PC-3 (cell line): ENCODE results near the gene MVK. TPM values are rescaled to one million over a fixed set of nuclear protein-coding genes. Genes with fewer than 3 reads are reported as not detected.

Experiments used
- ATAC-seq: fragments of 200-7000 bp; cut with Tn5 transposase; 2 replicates; pipeline ENCODE4 v1.9.1; 2020; ENCODE audit warnings: mild to moderate bottlenecking, moderate library complexity
- BruUV-seq: library from RNA; stranded (reverse); fragments of 400-500 nt; replicated peaks from 2 replicates; lab custom pipeline; 2021; lab: Mats Ljungman, UMichigan
- CTCF ChIA-PET: fragments of 300-600 bp; sonication (Branson Sonifier 250); formaldehyde crosslinking; loops from one replicate; lab custom pipeline; 2022; ENCODE audit warnings: antibody characterized with exemption; lab: Charles Lee
- POLR2A ChIA-PET: fragments of 300-600 bp; sonication (Branson Sonifier 250); formaldehyde crosslinking; loops from one replicate; lab custom pipeline; 2022; ENCODE audit warnings: antibody characterized with exemption; ENCODE audit not compliant: unreplicated experiment; lab: Charles Lee
- DNase-seq: peaks from one replicate; pipeline ENCODE4 v3.0.0-alpha.2; 2015
- H2AFZ ChIP-seq: fragments of 300-600 bp; sonication (generic); 2 replicates; pipeline ENCODE4 v1.6.0; 2016; ENCODE audit warnings: antibody characterized with exemption, low read length
- H3F3A ChIP-seq: fragments of 300-600 bp; sonication (generic); one replicate; pipeline ENCODE4 v1.6.0; 2017; ENCODE audit warnings: antibody characterized with exemption, low read length, control low read depth, mild to moderate bottlenecking; ENCODE audit not compliant: unreplicated experiment
- H3K27ac ChIP-seq: fragments of 300-600 bp; sonication (generic); 2 replicates; pipeline ENCODE4 v1.5.1; 2016; ENCODE audit warnings: mild to moderate bottlenecking, low read length
- H3K27me3 ChIP-seq: fragments of 300-600 bp; sonication (generic); 2 replicates; pipeline ENCODE4 v1.6.1; 2016; ENCODE audit warnings: low read length, mixed read lengths
- H3K36me3 ChIP-seq: fragments of 300-600 bp; sonication (generic); 2 replicates; pipeline ENCODE4 v1.6.1; 2016; ENCODE audit warnings: low read depth, mixed run types, low read length, mixed read lengths
- H3K4me1 ChIP-seq: fragments of 300-600 bp; sonication (generic); 2 replicates; pipeline ENCODE4 v1.5.1; 2016; ENCODE audit warnings: low read length; ENCODE audit not compliant: insufficient read depth
- H3K4me2 ChIP-seq: fragments of 300-600 bp; sonication (generic); 2 replicates; pipeline ENCODE4 v1.6.0; 2016; ENCODE audit warnings: low read length
- H3K4me3 ChIP-seq: fragments of 300-600 bp; sonication (generic); 2 replicates; pipeline ENCODE4 v1.5.1; 2016; ENCODE audit warnings: mild to moderate bottlenecking, low read length, mixed read lengths
- H3K79me2 ChIP-seq: fragments of 300-600 bp; sonication (generic); 2 replicates; pipeline ENCODE4 v1.6.1; 2017; ENCODE audit warnings: low read length, mixed read lengths
- H3K9ac ChIP-seq: fragments of 300-600 bp; sonication (generic); 2 replicates; pipeline ENCODE4 v1.6.0; 2016; ENCODE audit warnings: mild to moderate bottlenecking, low read length
- H3K9me2 ChIP-seq: fragments of 300-600 bp; sonication (generic); replicated peaks from 2 replicates; pipeline ENCODE4 v1.6.1; 2016; ENCODE audit warnings: mixed run types, low read length, mixed read lengths
- H3K9me3 ChIP-seq: fragments of 300-600 bp; sonication (generic); 2 replicates; pipeline ENCODE4 v1.6.1; 2016; ENCODE audit warnings: low read length, mixed read lengths
- H4K20me1 ChIP-seq: fragments of 300-600 bp; sonication (generic); 2 replicates; pipeline ENCODE4 v1.6.1; 2016; ENCODE audit warnings: low read length, mixed read lengths
- EZH2 ChIP-seq: fragments of 300-600 bp; sonication (generic); IDR thresholded peaks from one replicate; pipeline ENCODE4 v1.6.1; 2017; ENCODE audit warnings: antibody characterized with exemption, mild to moderate bottlenecking, low read length; ENCODE audit not compliant: unreplicated experiment
- EZH2phosphoT487 ChIP-seq: fragments of 300-600 bp; sonication (generic); IDR thresholded peaks from 2 replicates; pipeline ENCODE4 v1.6.1; 2018; ENCODE audit warnings: mild to moderate bottlenecking, antibody characterized with exemption, low read length, borderline replicate concordance
- intact Hi-C: fragments of 100-400 bp; cut with micrococcal nuclease; formaldehyde crosslinking; loops from 2 replicates; pipeline ENCODE4 v1.9.0; 2023
- total RNA-seq: library from RNA; depleted of rRNA; stranded (reverse); fragments of >200 nt; gene quantifications from 2 replicates; pipeline ENCODE4 v1.2.3, GENCODE V29; 2014
- TF ChIP-seq, protein P1 (sequence below): fragments of 300-600 bp; sonication (generic); conservative IDR thresholded peaks from 2 replicates; pipeline ENCODE4 v1.5.1; 2017; ENCODE audit warnings: antibody characterized with exemption, low read depth, mild to moderate bottlenecking, low read length

Gene MVK
- total RNA-seq, 1 experiment from 2014 or later: 47.8 TPM

DNA sequence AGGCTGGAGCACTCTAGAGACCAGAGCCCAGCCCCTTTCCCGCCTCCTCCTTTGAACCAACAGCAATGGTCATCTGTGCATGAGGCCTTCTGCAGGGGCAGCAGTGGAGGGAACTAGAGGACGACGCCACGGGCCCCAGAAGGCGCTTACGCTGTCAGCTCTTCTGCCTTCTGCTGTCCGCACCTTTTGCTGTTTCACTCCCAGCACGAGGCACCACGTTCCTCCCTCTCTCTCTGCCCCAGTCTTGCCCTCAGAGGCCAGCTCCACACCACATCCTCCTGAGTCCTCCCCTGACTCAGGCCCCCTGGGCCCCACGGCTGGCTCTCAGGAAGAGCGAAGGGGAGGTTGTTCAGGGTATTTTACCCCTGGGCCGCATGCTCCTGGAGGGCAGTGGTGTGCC, 15.8 kb upstream of the MVK start:
- POLR2A ChIA-PET: no interaction called here
- Histone ChIP-seq H3K36me3 (no peaks in the 10 kb centered on the region), H3K27me3 (no peaks in the 10 kb centered on the region), H3K4me2 (no peak overlapping the region), H3K9me2 (no peaks in the 10 kb centered on the region), H3K9me3 (no peaks in the 10 kb centered on the region), H2AFZ (no peak overlapping the region), H3K4me3 (no peak overlapping the region), H3K79me2 (no peaks in the 10 kb centered on the region), H3K4me1 (peaks cover 9% of the 10 kb centered on the region; the same call in 1 of the 2 replicates), H4K20me1 (no peaks in the 10 kb centered on the region), H3F3A (no peaks in the 10 kb centered on the region), H3K27ac (no peak overlapping the region), H3K9ac (no peak overlapping the region)
- BruUV-seq: no TSS peak
- CTCF ChIA-PET: no interaction called here
- DNase-seq (no peak), ATAC-seq (no peak)
- intact Hi-C loops: no loop called here
- TF ChIP-seq EZH2phosphoT487: no peak
- TF ChIP-seq, protein P1, sequence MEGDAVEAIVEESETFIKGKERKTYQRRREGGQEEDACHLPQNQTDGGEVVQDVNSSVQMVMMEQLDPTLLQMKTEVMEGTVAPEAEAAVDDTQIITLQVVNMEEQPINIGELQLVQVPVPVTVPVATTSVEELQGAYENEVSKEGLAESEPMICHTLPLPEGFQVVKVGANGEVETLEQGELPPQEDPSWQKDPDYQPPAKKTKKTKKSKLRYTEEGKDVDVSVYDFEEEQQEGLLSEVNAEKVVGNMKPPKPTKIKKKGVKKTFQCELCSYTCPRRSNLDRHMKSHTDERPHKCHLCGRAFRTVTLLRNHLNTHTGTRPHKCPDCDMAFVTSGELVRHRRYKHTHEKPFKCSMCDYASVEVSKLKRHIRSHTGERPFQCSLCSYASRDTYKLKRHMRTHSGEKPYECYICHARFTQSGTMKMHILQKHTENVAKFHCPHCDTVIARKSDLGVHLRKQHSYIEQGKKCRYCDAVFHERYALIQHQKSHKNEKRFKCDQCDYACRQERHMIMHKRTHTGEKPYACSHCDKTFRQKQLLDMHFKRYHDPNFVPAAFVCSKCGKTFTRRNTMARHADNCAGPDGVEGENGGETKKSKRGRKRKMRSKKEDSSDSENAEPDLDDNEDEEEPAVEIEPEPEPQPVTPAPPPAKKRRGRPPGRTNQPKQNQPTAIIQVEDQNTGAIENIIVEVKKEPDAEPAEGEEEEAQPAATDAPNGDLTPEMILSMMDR: no peak
- no peak for TF ChIP-seq EZH2

DNA sequence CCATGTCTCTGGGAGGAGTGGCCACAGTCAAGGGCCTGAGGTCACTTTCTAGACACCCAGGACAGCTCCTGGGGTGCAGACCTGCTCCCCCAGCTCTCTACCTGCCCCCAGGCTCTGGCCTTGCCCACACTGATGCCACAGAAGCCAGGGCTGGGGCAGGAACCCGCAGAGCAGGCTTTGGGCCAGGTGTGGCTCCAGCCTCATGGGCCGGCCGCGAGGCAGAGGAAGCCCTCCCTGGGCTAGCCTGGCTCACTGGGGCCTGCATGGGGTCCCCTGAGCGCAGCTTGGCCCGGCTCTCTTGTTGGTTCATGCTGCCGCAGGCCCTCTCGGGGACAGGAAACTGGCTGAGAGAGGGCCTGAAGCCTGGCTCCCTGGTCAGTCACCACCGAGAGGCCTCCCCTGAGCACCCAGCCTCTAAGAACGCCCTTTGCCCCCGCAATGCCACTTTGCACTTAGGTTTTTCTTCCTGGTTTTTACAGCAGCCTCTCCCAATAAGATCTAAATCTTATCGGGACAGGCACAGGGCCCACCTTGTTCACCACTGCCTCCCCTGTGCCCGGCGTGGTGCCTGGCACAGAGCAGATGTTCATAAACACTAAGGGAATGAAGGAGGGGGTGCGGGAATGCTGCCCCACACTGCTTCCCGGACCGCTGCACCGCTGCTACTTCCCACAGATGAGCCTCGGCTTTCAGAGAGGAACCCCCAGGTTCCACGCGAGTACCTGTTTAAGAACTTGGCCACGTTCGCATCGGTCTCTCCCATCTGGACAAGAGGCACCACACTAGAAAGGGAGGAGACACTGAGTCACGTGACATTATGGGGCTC, 15.0 kb upstream of the MVK start:
- no peaks in the 10 kb centered on the region for H3K27me3 ChIP-seq
- CTCF ChIA-PET: no interaction called here

More for the DNA sequence above, 15.0 kb upstream of the MVK start:
- Histone ChIP-seq H3K79me2 (no peaks in the 10 kb centered on the region), H3F3A (no peaks in the 10 kb centered on the region), H3K9ac (no peak overlapping the region), H3K36me3 (peaks cover 5% of the 10 kb centered on the region; the same call in 1 of the 2 replicates), H2AFZ (no peak overlapping the region), H3K27ac (no peak overlapping the region), H3K4me2 (no peak overlapping the region), H3K9me2 (no peaks in the 10 kb centered on the region), H3K4me3 (no peak overlapping the region), H3K9me3 (no peaks in the 10 kb centered on the region), H3K4me1 (peaks cover 3% of the 10 kb centered on the region; the same call in 1 of the 2 replicates), H4K20me1 (no peaks in the 10 kb centered on the region)
- POLR2A ChIA-PET: no interaction called here
- ATAC-seq: no peak
- no TSS peak for BruUV-seq
- intact Hi-C loops: no loop called here
- no peak for DNase-seq
- TF ChIP-seq, protein P1: no peak
- TF ChIP-seq EZH2 (no peak), EZH2phosphoT487 (no peak)
